ENCODE results near the gene MRPS35.

Gene MRPS35

GRCh38 chr12:27710592-27711316 lies at the start of gene MRPS35 (continued):
- peak; percentile 74 for TF ChIP-seq ZBTB26 (tag by site-specific recombination; optimal IDR thresholded peaks at IDR 0.05)
- no peak for TF ChIP-seq EGR2 (tag by site-specific recombination; IDR thresholded peaks at IDR 0.05; ENCODE audit: low read depth)
- TF ChIP-seq ZNF449 (tag by site-specific recombination; IDR thresholded peaks at IDR 0.05) = peak; percentile 47; the same call in 1 of the 2 replicates
- no peak for TF ChIP-seq ZFP41 (tag by site-specific recombination; IDR thresholded peaks at IDR 0.05; ENCODE audit: borderline replicate concordance)
- TF ChIP-seq ZNF391 (tag by site-specific recombination; IDR thresholded peaks at IDR 0.05; ENCODE audit: borderline replicate concordance, low read depth) = peak; percentile 89; the same call in 1 of the 2 replicates
- TF ChIP-seq ZNF157 (tag by site-specific recombination; IDR thresholded peaks at IDR 0.05) = no peak
- peak; percentile 60 for TF ChIP-seq PRDM4 (tag by site-specific recombination; IDR thresholded peaks at IDR 0.05)
- peak; percentile 61; the same call in 1 of the 2 replicates for TF ChIP-seq ZNF18 (tag by site-specific recombination; IDR thresholded peaks at IDR 0.05)
- TF ChIP-seq HOXA7 (CRISPR knock-in tag; IDR thresholded peaks at IDR 0.05; ENCODE audit: borderline replicate concordance) = no peak
- 0 out of 2 replicates have a peak, but pooled peaks have one; percentile 64 for TF ChIP-seq ZSCAN5A (tag by site-specific recombination; IDR thresholded peaks at IDR 0.05)
- TF ChIP-seq ZBTB6 (tag by site-specific recombination; IDR thresholded peaks at IDR 0.05) = no peak
- peak; percentile 59 for TF ChIP-seq ZIC2 (tag by site-specific recombination; IDR thresholded peaks at IDR 0.05)
- peak; percentile 99 for TF ChIP-seq ZFP37 (tag by site-specific recombination; IDR thresholded peaks at IDR 0.05)
- 0 out of 2 replicates have a peak, but pooled peaks have one; percentile 15 for TF ChIP-seq ZNF488 (tag by site-specific recombination; IDR thresholded peaks at IDR 0.05)
- TF ChIP-seq WT1 (tag by site-specific recombination; IDR thresholded peaks at IDR 0.05) = peak; percentile 54; the same call in 1 of the 2 replicates
- TF ChIP-seq ZNF701 (tag by site-specific recombination; IDR thresholded peaks at IDR 0.05) = no peak
- peak; percentile 78 for TF ChIP-seq ZNF76 (tag by site-specific recombination; IDR thresholded peaks at IDR 0.05; ENCODE audit: borderline replicate concordance, low read depth)
- TF ChIP-seq ZBTB49 (tag by site-specific recombination; IDR thresholded peaks at IDR 0.05; ENCODE audit: low read depth) = no peak
- no peak for TF ChIP-seq OVOL3 (tag by site-specific recombination; IDR thresholded peaks at IDR 0.05)
- TF ChIP-seq ZNF133 (tag by site-specific recombination; IDR thresholded peaks at IDR 0.05) = no peak
- no peak for TF ChIP-seq AEBP2 (tag by site-specific recombination; IDR thresholded peaks at IDR 0.05; ENCODE audit: borderline replicate concordance)
- no peak for TF ChIP-seq ZNF560 (tag by site-specific recombination; IDR thresholded peaks at IDR 0.05; ENCODE audit: borderline replicate concordance)
- no peak for TF ChIP-seq ZNF274 (IDR thresholded peaks at IDR 0.05; ENCODE audit: low read length)
- TF ChIP-seq ZNF274 (tag by site-specific recombination; IDR thresholded peaks at IDR 0.05; ENCODE audit: borderline replicate concordance) = no peak

Measured in HEK293 (cell line).